ENCODE measurements around the gene STAU1.
"Not testable (repeated sequence)": the region's sequence is repeated elsewhere in the genome, so short reads cannot be mapped to it uniquely, and the experiment has no call there.

Gene STAU1

GRCh38 chr20:49166534-49167449 is 21.3 kb downstream of the STAU1 start:
- DNase-seq (ENCODE audit: low read depth in 2 of 2): no peak

GRCh38 chr20:49165611-49166010 is 22.5 kb downstream of the STAU1 start:
- DNase-seq (ENCODE audit: low read depth in 2 of 2): no peak

- DNase-seq (ENCODE audit: low read depth in 2 of 2): no peak
Observed at GRCh38 chr20:49163696-49164095, 24.4 kb downstream of the STAU1 start.

GRCh38 chr20:49161428-49162152 is 26.5 kb downstream of the STAU1 start:
- DNase-seq (ENCODE audit: low read depth in 2 of 2): no peak

GRCh38 chr20:49160057-49160929 is 27.8 kb downstream of the STAU1 start:
- no peak for DNase-seq (ENCODE audit: low read depth in 2 of 2)

- no peak for DNase-seq (ENCODE audit: low read depth in 2 of 2)
Observed at GRCh38 chr20:49157146-49157545, 31.0 kb downstream of the STAU1 start.

GRCh38 chr20:49156481-49156880 is 31.7 kb downstream of the STAU1 start:
- no peak for DNase-seq (ENCODE audit: low read depth in 2 of 2)

GRCh38 chr20:49151436-49151835 is 36.7 kb downstream of the STAU1 start:
- no peak for DNase-seq (ENCODE audit: low read depth in 2 of 2)

- DNase-seq (ENCODE audit: low read depth in 2 of 2): no peak
Observed at GRCh38 chr20:49149281-49150045, 38.7 kb downstream of the STAU1 start.

- no peak for DNase-seq (ENCODE audit: low read depth in 2 of 2)
Observed at GRCh38 chr20:49148601-49149000, 39.5 kb downstream of the STAU1 start.

- no peak for DNase-seq (ENCODE audit: low read depth in 2 of 2)
Observed at GRCh38 chr20:49147296-49147695, 40.8 kb downstream of the STAU1 start.

- DNase-seq (ENCODE audit: low read depth in 2 of 2): no peak
Observed at GRCh38 chr20:49146442-49147225, 41.5 kb downstream of the STAU1 start.

GRCh38 chr20:49140834-49141233 is 47.3 kb downstream of the STAU1 start:
- DNase-seq (ENCODE audit: low read depth in 2 of 2): no peak

GRCh38 chr20:49140411-49140810 is 47.7 kb downstream of the STAU1 start:
- no peak for DNase-seq (ENCODE audit: low read depth in 2 of 2)

- no peak for DNase-seq (ENCODE audit: low read depth in 2 of 2)
Observed at GRCh38 chr20:49138431-49138830, 49.7 kb downstream of the STAU1 start.

- no peak for DNase-seq (ENCODE audit: low read depth in 2 of 2)
Observed at GRCh38 chr20:49136817-49137571, 51.1 kb downstream of the STAU1 start.

GRCh38 chr20:49134797-49135196 is 53.3 kb downstream of the STAU1 start:
- DNase-seq (ENCODE audit: low read depth in 2 of 2): not testable (repeated sequence)

- no peak for DNase-seq (ENCODE audit: low read depth in 2 of 2)
Observed at GRCh38 chr20:49133571-49133970, 54.6 kb downstream of the STAU1 start.

- peak; percentile 57 to 60 for DNase-seq (ENCODE audit: low read depth in 2 of 2)
Observed at GRCh38 chr20:49132995-49133478, 55.1 kb downstream of the STAU1 start.
